A549 (cell line): Measurements from ENCODE around the gene UBTD2.

ENCODE experiments used
- BCL3 ChIP-seq: fragments of >200 bp; sonication (Bioruptor Twin); formaldehyde crosslinking; IDR thresholded peaks from 3 replicates; pipeline ENCODE4 v1.6.1; 2016
- CBX2 ChIP-seq: fragments of 200-600 bp; sonication (generic); IDR thresholded peaks from 2 replicates; pipeline ENCODE4 v1.6.1; 2016; ENCODE audit warnings: low read depth, mild to moderate bottlenecking, borderline replicate concordance
- CTCF ChIP-seq: fragments of >200 bp; sonication (Bioruptor Twin); formaldehyde crosslinking; IDR thresholded peaks from 3 replicates; pipeline ENCODE4 v1.5.1; 2016
- ESRRA ChIP-seq: fragments of 150-350 bp; IDR thresholded peaks from 2 replicates; pipeline ENCODE4 v1.6.1; 2014; ENCODE audit warnings: mild to moderate bottlenecking, low read length, borderline replicate concordance
- MAFK ChIP-seq: fragments of 450-650 bp; IDR thresholded peaks from 2 replicates; pipeline ENCODE4 v1.6.1; 2014; ENCODE audit not compliant: partially characterized antibody
- MAX ChIP-seq: IDR thresholded peaks from 2 replicates; pipeline ENCODE4 v1.6.1; 2012
- MYC ChIP-seq: IDR thresholded peaks from 2 replicates; pipeline ENCODE4 v1.6.1; 2012; ENCODE audit warnings: mild to moderate bottlenecking, inconsistent platforms, low read length, improper control_type of control experiment, borderline replicate concordance
- PBX3 ChIP-seq: IDR thresholded peaks from 2 replicates; pipeline ENCODE4 v1.6.1; 2012
- POLR2A ChIP-seq: IDR thresholded peaks from 2 replicates; pipeline ENCODE4 v1.6.1; 2012; ENCODE audit warnings: mild to moderate bottlenecking, low read length
- USF2 ChIP-seq: fragments of 450-650 bp; IDR thresholded peaks from 2 replicates; pipeline ENCODE4 v1.6.1; 2014; ENCODE audit warnings: antibody characterized with exemption
- ZFP36 ChIP-seq: fragments of 450-650 bp; IDR thresholded peaks from 2 replicates; pipeline ENCODE4 v1.6.1; 2014; ENCODE audit warnings: borderline replicate concordance; ENCODE audit not compliant: partially characterized antibody

- TF ChIP-seq USF2, result no peak
- TF ChIP-seq CTCF, result no peak
- TF ChIP-seq CBX2, result no peak
- no peak for TF ChIP-seq BCL3
- no peak for TF ChIP-seq ESRRA
- no peak for TF ChIP-seq ZFP36
- no peak for TF ChIP-seq MYC
- no peak for TF ChIP-seq PBX3
- TF ChIP-seq MAX, result no peak
- TF ChIP-seq POLR2A, result no peak
- no peak for TF ChIP-seq MAFK
These were observed 28.1 kb downstream of the UBTD2 start for GRCh38 chr5:172255444-172255843.
